SW480 (cell line): ENCODE data around the gene TFRC.
"Not testable (repeated sequence)": the region's sequence is repeated elsewhere in the genome, so short reads cannot be mapped to it uniquely, and the experiment has no call there.

Source experiments
- DNase-seq: peaks from one replicate; pipeline ENCODE4 v3.0.0-alpha.2; 2016; ENCODE audit warnings: low spot score

Gene TFRC

DNA sequence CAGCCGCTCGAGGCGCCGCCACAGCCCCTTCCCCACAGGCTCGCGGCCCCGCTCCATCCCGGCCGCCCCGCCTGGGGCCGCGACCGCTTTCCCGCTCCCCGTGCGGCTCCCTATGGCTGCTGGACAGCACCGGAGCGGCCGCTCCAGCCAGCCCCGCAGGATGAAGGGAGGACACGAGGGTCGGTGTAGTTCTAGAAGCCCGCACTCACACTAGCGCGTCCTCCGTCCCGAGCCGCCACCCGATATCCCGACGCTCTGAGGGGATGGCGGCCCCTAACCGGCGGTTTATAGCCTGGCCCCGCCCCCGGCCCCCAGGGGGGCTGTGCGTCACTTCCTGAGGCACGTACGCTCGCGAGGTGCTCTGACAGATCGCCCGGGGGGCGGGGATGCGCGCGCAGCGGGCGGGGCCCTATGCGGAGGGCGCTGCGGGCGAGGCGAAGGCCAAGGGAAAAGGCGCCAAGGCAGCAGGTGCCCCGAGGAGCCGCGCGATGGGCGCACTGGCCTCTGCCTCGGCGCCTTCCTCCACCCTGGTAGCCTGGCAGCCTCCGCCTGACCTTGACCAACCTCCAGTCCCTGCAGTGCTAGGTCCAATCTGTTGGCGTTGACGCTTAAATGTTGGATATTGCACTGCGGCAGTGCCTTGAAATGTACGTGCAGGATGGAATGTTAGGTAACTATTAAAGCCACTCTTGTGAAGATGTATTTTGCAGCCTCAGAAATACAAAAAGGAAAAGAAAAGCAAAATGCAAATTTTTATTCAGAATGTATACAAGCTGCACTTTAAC lies at the start of gene TFRC:
Gene TFRC, minus strand, starts transcription at position 257 of the 785 bp plus-strand sequence. CDS start 4,991 bp downstream, outside the sequence.
- DNase-seq, result peak; percentile 96

DNA sequence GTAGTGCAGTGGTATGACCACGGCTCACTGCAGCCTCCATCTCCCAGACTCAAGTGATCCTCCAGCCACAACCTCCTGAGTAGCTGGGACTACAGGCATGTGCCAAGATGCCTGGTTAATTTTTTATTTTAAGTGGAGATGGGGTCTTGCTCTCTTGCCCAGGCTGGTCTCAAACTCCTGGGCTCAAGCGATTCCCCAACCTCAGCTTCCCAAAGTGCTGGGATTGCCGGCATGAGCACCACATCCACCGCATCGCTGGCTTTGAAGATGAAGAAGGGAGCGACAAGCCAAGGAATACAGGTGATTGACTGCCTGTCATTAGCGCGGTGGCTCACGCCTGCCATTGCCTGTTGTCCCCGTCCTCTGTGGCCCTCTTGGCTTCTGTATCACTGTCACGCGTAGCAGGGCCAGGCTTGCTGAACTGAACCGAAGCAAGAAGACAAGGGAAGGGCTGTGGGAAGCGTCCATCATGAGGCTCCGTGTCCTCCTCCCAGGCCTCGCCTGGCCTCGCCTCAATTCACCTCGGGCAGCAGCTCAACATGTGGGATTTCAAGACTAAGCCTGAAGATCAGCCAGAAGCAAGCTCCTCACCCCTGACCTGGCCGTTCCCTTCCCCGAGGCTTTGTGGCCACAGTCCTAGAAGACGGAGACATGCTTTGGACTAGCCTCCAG lies 46.4 kb upstream of the TFRC start:
- no peak for DNase-seq

DNA sequence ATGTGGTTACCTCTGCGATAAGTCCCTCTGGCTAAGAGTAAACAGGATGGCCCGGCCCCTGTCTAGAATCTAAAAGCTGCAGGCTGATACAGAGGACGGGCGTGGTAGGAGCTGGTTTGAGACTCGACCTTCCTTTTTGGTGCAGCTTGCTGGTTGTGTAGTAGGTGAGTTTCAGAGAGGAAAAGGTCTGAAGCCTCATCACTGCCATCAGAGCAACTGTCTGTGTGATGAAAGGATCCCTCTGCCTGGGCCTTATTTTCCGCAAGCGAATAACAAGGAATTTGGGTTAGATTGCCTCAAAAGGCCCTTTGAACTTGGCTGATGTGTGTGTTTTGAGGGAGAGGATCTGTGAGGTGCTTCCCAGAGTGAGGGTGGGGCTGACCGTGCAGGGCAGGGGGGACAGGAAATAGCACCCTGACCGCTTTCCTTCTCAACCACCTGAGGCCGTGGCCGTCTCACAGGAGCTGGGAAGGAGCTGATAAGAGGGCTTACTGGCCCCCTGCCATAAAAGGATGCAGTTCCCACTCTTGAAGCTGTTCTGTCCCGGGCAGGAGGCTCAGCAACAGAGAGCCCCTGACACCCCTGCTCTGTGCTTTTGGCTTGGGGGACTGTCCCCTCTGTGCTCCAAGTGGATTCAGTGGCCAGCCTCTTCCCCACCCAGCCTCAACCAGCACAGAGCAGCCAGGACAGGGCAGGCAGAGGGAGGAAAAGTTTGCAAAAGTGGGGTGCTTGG lies 45.6 kb upstream of the TFRC start:
- no peak for DNase-seq

DNA sequence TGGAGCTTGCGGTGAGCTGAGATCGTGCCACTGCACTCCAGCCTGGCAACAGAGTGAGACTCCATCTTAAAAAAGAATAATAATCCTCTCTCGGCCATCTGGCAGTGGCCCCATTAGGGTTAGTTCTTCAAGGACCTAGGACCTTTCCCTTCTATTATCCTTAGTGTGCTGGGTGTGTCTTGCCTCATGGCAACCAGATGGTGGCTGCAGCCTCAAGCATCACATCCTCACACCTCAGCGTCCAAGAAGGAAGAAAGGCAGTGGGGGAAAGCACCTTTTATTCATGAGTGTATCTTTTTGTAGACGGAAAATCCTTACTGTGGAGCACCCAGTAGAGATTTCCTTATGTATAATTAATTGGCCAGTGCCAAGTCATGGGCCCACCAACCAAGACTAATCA lies 42.7 kb upstream of the TFRC start:
- DNase-seq, result no peak

DNA sequence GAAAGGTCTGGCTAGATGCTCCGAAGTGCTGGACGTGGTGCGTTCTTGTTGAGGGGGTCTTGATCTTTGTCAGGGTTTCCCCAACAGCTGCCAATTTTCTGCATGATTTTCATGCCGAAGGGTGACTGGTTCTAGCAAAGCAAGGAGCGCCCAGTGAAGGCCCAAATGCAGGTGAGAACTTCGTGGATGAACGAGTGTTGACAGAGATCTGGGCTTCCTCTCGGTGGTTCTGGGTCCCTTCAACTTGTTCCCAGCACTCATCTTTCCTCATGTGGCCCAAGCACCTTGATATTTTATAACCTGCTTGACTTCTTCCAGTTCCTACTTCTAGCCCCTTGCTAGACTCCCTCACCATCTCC lies 40.8 kb upstream of the TFRC start:
- no peak for DNase-seq

DNA sequence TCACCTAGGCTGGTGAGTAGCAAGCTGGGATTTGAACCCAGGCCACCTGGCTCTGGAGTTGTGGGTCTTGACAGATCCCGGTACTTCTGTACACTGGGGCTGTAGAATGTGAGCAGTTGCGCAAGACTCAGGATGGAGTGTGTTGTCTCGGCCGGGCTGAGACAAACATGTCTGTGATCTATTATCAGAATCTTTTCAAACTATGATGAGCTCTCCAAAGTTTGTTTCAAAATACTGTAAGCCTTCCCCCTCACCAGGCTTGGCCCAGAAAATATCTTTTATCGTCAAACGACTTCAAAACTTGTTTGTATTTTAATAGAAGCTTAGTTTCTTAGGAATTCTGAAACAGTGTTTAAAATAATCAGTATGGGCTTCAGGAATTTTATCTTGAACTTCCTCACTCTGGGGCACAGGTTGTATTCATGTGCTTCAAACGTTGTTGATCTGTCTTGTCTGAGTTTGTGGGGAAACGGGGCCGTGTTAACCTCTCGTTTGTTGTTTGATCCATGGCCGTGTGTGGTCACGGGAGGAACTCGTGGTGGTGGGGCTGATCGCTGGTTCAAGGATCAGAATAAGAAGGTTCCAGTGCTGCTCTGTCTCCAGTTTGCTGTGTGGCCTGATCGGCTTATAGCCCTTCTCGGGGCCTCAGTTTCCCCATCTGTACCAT lies 40.3 kb upstream of the TFRC start:
- no peak for DNase-seq

DNA sequence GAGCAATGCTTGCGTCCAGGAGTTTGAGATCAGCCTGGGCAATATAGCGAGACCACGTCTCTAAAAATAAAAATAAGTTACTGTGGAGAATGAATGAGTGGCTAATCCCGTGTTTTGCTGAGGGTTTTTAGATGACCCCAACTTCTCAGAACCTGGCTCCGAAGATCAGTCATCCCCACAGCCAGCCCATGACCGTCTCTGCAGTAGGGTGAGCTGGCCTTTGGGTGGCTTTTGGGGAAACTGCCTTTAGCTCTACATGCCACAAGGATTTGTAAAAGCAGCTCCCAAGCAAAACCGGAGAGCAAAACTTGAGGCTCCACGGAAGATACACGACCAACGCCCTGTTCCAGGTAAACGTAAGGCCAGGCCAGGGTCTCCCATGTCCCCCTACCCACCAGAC lies 39.2 kb upstream of the TFRC start:
- no peak for DNase-seq

DNA sequence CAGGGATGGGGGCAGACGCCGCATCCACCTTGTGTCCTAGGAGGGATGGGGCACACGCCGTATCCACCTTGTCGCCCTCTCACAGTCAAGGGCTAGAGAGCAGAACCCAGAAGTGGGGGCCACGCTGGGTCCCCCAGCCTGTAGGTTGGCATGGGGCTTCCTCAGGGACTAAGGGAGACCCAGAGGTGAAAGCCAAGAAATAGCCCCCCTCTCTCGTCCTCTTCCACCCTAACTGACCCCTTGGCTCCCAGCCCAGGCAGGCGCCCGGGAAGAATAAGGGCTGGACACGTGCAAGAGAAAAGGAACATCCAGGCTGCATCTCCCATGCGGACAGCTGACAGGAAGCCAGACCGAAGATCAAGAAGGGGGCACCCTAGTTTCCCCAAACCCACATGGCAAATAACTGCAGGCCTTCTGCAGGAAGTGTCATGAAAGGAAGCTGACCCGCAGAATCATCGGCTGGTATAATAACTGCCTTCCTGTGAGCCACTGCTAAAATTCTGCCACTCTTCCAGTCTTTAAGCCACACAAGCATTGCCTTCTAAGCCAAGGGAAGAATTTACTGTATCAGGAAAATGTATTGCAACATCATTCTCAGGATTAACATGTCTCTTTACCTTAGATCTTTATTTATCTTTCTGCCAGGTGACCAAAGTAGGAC lies 38.5 kb upstream of the TFRC start:
- DNase-seq, result no peak

DNA sequence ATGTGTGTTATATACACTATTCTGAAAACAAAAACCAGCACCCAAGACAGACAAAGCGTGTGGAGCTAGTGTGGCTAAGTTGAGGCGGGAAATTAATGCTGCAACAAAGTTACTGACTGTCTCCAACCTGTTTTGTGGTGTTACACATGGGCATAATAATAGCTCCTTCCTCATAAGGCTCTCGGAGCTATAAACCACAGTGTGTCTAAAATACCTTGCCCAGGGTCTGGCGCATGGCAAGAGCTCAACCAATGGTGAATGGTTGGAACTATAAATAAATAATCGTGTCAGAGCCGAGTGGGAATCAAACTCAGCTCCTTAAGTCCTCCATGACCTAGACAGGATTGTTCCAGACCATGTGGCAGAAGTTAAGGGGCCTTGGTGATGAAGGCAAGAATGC lies 35.9 kb upstream of the TFRC start:
- DNase-seq, result no peak

DNA sequence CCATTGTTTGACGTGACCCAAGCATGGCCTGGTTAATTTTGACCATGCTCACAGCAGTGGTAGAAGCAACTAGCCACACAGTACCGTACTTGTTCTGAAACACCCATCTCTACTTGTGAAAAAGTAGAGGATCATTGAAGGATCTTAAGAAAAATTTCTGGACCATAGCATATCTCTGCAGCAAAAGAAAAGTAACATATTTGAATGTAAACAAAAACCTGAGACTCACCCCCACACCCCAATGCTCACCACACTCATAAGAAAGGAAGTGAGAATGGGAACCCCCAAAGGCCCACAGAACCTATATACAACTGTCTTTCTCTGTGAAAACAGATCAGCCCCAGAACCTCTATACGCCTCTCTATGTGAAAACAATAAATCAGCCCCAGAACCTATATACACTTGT lies 33.8 kb upstream of the TFRC start:
- no peak for DNase-seq

DNA sequence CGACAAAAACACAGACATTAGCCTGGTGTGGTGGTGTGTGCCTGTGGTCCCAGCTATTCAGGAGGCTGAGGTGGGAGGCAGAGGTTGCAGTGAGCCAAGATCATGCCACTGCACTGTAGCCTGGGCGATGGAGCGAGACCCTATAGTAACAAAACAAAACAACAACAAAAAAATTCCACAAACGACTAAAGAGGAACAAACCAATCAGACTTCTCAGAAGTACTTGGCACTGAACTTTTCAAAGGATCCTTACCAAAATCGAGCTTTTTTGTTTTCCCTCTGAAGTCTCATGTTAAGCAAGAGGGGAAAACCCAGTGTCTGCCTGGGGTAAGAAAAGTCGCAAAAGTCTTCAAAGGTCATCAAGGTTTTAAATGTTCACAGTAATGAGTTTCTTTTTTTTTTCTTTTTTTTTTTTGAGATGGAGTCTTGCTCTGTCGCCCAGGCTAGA lies 30.1 kb upstream of the TFRC start:
- DNase-seq, result no peak

DNA sequence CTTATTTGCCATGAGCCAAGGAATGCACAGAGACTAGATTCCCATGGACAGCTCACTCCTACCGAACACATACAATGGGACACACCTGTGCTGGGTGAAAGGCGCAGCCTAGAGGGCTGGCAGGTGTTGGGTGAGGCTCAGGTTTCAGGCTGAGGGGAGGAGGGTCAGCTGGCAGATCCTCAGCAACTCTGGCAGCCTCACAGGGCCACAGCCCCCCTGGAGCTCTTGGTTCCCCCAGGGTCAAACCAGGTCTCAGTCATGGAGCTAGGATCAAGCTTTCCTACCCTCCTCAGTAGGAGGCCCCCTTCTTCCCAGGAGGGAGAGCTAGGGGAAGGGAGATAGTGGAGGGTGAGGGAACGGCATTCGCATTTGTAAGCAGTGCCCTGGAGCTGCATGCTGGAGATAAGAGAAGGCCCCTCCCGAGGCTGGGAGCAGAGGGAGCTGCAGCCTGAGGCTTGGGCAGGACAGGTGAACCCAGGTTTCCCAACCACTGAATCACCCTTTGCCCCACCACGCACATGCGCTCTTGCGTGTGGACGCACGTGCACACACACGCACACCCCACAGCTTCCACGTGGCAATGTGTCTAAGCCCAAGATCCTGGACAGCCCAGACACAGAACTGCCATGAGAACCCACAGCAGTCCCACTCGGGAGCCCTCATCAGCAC lies 26.3 kb upstream of the TFRC start:
- DNase-seq, result no peak

DNA sequence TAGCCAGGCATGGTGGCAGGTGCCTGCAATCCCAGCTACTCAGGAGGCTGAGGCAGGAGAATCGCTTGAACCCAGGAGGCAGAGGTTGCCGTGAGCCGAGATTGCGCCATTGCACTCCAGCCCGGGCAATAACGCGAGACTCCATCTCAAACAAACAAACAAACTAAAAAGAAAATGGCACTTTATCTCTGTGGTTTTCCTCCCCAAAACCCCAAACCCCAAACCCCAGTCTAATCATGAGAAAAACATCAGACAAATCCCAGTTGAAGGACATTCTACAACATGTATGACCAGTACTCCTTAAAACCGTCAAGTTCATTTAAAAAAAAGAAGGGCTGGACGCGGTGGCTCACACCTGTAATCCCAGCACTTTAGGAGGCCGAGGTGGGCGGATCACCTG lies 22.8 kb upstream of the TFRC start:
- DNase-seq, result not testable (repeated sequence)

DNA sequence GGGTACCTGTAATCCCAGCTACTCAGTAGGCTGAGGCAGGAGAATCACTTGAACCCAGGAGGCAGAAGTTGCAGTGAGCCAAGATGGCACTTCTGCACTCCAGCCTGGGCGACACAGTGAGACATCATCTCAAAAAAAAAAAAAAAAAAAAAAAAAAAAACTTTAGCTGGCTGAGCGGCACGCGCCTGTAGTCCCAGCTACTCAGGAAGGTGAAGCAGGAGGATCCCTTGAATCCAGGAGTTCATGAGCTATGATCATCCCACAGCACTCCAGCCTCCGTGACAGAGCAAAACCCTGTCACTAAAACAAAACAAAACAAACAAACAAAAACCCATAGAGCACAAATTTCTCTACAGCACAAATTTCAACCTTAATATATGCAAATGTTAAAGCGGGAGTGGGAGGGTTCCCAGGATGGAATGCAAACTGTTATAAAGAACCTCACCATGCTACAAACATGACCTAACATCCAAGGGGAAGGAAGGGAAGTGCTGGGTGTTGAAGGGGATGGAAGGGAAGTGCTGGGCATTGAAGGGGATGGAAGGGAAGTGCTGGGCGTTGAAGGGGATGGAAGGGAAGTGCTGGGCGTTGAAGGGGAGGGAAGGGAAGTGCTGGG lies 16.6 kb upstream of the TFRC start:
- DNase-seq, result not testable (repeated sequence)

DNA sequence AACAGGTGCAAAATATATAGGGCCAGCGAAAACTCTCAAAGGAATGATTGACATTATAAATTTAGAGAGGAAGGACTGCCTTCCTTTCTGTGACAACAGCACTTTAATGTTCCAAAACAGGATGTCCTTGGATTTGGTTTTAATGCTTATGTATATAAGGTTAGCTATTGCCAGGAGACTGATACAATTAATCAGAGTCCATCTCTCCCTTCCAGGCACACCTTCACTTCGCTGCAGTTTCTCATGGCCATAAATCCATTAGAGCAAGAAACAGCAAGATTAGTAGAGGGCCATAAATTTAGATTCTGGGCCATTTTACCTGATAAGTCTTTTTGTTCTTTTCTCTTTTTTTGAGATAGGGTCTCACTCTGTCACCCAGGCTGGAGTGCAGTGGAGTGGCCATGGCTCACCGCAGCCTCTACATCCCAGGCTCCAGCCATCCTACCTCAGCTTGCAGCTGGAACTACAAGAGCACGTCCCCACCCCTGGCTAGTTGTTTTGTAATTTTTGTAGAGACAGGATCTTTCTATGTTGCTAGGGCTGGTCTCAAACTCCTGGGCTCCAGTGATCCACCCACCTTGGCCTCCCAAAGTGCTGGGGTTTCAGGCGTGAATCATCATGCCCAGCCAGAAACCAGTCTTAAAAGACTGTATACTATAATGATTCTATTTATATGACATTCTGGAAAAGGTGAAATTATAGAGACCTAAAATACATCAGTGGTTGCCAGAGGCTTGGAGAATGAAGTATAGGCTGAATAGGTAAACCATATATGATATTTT lies 15.7 kb upstream of the TFRC start:
- DNase-seq, result no peak

DNA sequence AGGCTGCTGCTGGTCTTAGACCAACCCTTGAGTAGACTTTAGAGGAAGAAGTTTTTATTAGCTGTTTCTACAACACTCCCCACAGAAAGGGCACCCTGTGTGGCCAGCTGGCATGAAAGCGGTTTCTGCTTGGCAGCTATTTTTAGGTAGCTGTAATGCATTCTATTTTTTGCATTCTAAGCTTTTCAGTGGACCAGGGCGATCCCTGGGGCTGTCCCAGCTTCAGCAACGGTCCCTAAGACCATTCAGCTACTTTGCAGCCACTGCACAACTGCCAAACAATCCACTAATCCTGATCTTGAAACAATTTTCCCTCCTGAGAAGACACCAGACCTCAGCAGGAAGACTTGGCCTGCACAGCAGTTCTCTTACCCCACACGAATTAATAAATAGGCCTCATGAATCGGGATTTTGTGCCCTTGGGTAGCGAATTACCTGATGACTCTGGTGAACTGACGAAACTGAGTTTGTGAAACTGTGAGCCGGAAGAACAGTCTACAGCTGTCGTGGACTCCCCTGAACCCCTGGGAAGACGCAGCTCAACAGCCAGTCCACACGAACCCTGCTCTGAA lies 14.6 kb upstream of the TFRC start:
- no peak for DNase-seq

DNA sequence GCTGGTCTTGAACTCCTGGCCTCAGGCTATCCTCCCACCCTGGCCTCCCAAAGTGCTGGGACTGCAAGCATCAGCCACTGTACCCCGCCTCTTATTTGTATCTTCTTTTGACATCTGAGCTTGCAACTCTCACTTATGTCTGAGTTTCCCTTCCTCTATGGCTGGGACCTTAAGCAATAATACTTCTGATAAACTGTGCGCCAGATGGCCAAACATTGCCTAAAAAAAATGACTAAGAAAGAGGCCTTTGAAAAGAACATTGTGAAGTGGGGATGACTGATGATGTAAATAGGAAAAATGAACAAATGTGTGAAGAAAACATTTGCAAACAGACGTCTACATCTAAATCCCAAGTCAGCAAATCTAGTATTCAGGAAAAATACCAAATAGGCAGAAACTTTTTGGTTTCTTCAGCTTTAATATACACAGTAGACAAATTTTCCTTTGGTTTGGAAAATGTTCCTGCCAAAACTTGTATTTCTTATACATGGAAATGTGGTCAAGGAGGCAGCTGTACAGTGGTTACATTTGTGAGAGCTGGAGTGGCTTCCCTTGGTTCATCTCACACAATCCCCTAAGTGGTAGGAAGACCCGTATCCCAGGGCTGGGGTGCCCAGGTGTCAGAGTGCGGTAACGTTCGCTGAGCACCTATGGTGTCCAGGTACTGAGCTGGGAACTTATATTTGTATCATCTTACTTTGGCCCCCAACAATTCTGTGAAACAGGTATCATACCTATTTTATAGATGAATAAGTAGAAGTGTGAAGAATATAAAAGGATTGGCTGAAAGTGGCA lies 11.6 kb upstream of the TFRC start:
- DNase-seq, result no peak

DNA sequence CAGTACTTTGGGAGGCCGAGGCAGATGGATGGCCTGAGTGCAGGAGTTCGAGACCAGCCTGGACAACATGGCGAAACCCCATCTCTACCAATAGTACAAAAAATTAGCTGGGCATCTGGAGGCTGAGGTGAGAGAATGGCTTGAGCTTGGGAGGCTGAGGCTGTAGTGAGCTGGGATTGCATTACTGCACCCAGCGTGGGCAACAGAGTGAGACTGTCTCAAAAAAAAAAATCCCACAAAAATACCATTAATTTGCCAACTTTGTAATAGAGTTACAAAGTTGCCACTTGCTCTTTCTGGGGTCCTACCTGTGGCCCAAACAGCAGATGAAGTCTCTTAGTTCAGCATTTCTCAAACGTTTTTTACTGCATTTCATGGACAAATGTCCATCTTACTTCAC lies 6.0 kb upstream of the TFRC start:
- no peak for DNase-seq

DNA sequence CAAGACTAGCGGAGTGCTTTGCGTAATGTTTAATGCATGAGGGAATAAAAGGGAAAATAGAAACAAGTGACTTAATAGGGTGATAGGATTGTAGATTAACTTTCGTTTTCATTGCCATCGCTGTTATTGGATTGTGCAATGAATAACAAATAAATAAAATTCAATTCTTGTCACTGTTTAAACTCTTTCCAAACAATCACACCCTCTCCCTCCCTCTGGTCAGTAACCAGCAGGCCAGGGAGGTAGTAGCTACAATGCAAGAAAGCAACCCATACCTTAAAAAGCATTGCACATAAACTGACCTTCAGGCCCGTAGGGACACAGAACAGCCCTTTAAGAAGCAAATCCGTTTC lies 705 bp upstream of the TFRC start:
- DNase-seq, result peak; percentile 14
